GM04504 (cell line): ENCODE measurements around the gene KLHL11.
"Not testable (repeated sequence)": the region's sequence is repeated elsewhere in the genome, so short reads cannot be mapped to it uniquely, and the experiment has no call there.

ENCODE experiments used
- DNase-seq: peaks from one replicate; pipeline ENCODE4 v3.0.0-alpha.2; 2012; ENCODE audit warnings: low read depth

The KLHL11 gene

DNA sequence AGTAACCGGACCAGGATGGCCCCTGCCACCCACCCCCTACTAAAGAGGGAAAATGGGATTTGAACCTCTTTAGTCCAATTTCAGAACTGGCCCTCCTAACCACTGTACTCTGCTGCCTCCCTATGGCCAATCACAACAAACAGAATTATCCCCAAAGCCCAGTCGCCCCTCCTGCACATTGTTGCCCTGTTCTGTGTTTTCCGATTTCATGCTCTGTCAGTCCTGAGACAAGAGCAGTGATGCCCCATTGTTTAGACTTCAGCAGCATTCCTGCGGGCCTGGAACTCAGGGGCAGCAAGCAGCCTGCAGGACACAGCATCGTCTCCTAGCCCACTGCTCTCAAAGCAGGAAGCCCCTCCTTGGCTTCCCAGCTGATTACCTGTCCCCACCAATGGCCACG lies 20.5 kb upstream of the KLHL11 start:
- DNase-seq: no peak

DNA sequence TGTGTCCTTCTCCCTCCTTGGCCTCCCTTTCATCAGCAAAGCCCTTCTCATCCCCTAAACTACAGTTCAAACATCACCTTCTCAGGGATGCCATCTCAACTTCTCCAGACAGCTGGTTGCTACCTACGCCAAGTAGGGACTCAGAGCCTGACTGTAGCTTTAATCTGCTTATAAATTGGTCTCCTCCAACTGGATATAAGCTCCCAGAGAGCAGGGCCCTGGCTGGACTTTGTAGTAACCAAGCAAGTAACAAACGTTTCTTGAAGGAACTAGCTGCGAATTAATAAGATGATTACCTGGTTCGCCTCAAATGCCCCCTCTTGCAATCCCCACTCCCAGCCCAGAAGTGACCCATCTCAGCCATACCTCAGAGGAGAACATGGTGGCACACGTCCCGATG lies 17.5 kb upstream of the KLHL11 start:
- DNase-seq: no peak

DNA sequence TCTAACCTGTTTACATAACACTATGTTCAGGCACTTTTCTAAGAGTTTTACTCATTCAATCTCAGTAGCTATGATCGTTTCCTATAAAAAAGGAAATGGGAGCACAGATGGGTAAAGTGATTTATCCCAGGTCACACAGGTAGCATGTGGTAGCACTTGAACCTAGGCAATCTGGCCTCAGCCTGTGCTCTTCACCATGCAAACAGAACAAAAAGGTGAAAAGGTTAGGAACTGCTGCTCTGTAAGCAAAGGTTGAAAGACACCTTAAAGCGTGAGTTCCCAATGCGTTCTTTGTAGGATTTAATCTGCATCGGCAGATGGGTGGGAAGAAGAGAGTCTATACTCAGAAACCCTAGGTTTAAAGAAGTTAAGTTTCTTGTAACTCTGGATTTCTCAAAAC lies 14.9 kb upstream of the KLHL11 start:
- no peak for DNase-seq

GRCh38 chr17:41874293-41874670 lies 9.1 kb upstream of the KLHL11 start:
- DNase-seq: not testable (repeated sequence)

- DNase-seq: peak; percentile 23
Measured at GRCh38 chr17:41873559-41874292, 8.5 kb upstream of the KLHL11 start.

DNA sequence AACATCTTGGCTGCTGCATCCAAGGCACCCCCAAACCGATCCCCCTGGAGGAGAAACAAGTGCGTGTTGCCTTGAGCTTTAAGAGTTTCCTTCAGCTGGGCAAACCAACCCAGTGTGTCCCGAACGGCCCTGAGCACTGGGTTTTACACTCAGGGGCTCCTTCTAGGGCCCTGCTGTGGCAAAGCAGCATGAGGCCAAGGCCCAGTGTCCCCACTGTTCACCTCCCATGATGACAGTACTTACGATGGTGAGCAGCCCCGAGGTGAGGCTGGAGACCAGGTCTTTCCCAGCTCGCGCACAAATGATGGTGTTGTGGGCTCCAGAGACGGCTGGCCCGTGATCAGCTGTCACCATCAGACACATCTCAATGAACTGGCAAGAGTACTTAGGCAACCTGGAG lies 6.6 kb upstream of the KLHL11 start:
- no peak for DNase-seq

GRCh38 chr17:41870627-41871026 lies 5.4 kb upstream of the KLHL11 start:
- DNase-seq: no peak

DNA sequence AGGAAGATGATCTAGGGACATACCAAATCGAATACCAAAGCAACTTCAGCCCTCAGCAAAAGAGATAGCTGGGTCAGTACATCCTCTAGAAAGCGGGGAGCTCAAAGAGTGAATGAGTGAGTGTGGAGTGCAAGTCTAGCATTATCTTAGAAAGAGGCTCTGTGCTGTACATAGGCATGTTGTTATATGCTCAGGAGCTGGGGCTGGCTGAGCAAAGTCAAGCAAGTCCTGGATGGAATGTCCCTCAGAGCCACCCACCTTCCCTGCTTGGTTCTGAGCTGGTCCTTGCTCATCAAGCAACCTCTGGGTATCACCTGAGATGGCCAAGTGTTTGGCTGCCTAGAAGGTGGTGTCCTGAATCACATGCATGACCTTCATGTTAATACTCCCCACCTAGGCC lies 4.9 kb upstream of the KLHL11 start:
- no peak for DNase-seq

- DNase-seq: no peak
Measured at GRCh38 chr17:41869426-41869825, 4.2 kb upstream of the KLHL11 start.

GRCh38 chr17:41868568-41868967 lies 3.3 kb upstream of the KLHL11 start:
- no peak for DNase-seq

DNA sequence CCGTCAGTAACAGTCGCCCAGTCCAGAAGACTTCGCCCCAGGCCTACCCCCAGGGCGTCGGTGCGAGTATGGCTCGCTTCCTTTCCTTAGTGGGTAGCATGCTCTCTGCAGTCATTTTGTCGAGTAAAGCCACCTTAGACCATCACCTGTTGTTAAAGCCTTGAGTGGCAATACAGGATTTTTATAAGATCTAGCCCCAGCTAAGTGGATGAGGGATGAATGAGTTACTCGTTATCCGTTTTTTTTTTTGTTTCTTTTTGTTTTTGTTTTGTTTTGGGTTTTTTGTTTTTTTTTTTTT lies 322 bp upstream of the KLHL11 start:
- DNase-seq: no peak

- DNase-seq: peak; percentile 2
Measured at GRCh38 chr17:41864498-41864835, 756 bp downstream of the KLHL11 start.

DNA sequence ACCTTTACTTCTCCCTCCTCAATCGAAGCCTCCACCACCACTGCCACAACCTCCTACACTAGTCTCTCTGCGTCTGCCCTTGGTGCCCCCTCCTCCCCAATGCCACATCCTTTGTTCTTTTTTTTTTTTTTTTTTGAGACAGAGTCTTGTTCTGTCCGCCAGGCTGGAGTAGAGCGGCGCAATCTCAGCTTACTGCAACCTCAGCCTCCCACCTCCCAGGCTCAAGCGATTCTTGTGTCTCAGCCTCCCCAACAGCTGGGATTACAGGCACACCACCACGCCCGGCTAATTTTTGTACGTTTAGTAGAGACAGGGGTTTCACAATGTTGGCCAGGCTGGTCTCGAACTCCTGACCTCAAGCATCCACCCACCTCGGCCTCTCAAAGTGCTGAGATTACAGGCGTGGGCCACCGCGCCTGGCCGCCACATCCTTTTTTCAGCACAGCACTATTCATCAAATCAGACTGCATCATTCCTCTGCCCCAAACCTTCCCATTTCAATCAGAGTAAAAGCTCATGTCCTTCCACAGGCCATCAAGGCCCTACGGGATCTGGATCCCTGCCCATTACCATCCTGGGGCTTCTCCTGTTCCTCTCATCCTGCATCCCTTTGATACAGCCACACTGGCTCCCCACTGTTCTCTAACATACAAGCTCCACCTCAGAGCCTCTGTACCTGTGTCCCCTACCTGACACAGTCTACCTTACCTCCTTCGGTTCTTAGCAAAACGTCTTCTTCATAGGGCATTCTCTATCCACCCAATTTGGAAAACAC lies 2.0 kb downstream of the KLHL11 start:
- no peak for DNase-seq

GRCh38 chr17:41860254-41860931 lies 4.8 kb downstream of the KLHL11 start:
- no peak for DNase-seq

- DNase-seq: not testable (repeated sequence)
Measured at GRCh38 chr17:41851382-41851781, 13.8 kb downstream of the KLHL11 start.

- no peak for DNase-seq
Measured at GRCh38 chr17:41849251-41849990, 15.8 kb downstream of the KLHL11 start.

DNA sequence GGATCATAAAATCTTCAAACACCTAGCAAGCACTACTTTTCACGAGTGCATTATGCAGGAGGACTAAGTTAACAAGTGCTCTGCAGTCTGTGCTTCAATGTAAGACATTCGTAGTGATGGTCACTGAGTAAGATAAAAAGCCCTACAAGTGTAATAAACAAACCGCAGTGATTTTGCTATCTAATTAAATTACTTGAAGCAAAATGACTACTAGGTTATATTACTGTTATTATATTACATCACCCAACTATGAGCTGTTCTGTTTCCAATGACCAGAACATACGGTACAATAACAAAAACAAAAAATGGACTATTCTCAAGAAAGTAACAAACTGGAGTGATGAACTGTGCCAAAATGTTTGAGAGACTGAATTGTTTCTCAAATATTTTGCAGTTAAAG lies 16.4 kb downstream of the KLHL11 start:
- DNase-seq: no peak

DNA sequence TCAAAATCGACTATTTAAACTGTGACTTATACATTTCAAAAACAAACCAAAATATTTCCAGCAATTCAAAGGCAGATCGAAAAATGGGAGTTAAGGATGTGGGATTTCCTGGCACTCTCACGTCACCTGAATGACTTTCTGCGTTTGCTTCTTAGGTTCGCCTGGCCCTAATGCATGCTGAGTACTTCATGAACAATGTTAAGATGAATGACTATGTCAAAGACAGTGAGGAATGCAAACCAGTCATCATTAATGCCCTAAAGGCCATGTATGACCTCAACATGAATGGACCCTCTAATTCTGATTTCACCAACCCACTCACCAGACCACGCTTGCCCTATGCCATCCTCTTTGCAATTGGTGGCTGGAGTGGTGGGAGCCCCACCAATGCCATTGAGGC lies 20.3 kb downstream of the KLHL11 start:
- DNase-seq: no peak

GRCh38 chr17:41840781-41841180 lies 24.4 kb downstream of the KLHL11 start:
- DNase-seq: not testable (repeated sequence)

DNA sequence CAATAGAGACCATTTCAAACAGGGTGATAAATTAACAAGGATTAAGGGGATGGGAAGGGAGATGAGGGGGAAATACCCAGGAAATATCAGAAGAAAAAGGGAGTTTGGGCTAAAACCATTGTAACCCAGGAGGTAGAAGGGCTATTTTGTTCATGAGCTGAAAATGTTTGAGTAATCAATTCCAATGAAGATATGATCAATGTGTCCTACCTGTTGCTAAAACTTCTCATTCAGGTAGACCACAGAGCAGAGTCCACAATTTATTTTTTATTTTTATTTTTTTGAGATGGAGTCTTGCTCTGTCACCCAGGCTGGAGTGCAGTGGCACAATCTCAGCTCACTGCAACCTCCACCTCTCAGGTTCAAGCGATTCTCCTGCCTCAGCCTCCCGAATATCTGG lies 25.8 kb downstream of the KLHL11 start:
- not testable (repeated sequence) for DNase-seq

GRCh38 chr17:41837761-41838538 lies 27.3 kb downstream of the KLHL11 start, which contains the start of gene KLHL10:
KLHL10 (plus strand) TSS chr17:41837825; CDS start chr17:41837933, 108 bp downstream.
- no peak for DNase-seq
